Esophagus muscularis mucosa (tissue), 3 donors: ENCODE measurements around the gene BMI1.

Experiments
- EP300 ChIP-seq: sonication (generic); formaldehyde crosslinking; IDR thresholded peaks from one replicate; pipeline ENCODE4 v1.6.1; 2017; ENCODE audit warnings: antibody characterized with exemption
- POLR2AphosphoS5 ChIP-seq, 2 donors: sonication (generic); formaldehyde crosslinking; IDR thresholded peaks; one replicate each; pipeline ENCODE4 v1.6.1; 2017; ENCODE audit warnings: antibody characterized with exemption in 2 of 2

GRCh38 chr10:22309180-22310000 is 11.5 kb upstream of the BMI1 start:
- TF ChIP-seq EP300, result no peak
- TF ChIP-seq POLR2AphosphoS5 (IDR thresholded peaks at IDR 0.05), result no peak
